Neuronal stem cell (in vitro differentiated cells): ENCODE data around the gene SLC22A3.
"Not testable (repeated sequence)": the region's sequence is repeated elsewhere in the genome, so short reads cannot be mapped to it uniquely, and the experiment has no call there.

Source experiments
- DNase-seq: peaks from one replicate; pipeline ENCODE4 v3.0.0-alpha.2; 2013; ENCODE audit warnings: low spot score
- H2AFZ ChIP-seq: one replicate; pipeline ENCODE4 v1.6.1; 2013; ENCODE audit warnings: mild to moderate bottlenecking, low read length, inconsistent platforms
- H2AK5ac ChIP-seq: 2 replicates; pipeline ENCODE4 v1.6.1; 2013; ENCODE audit warnings: low read depth, mild to moderate bottlenecking, inconsistent platforms, low read length, moderate library complexity, mixed read lengths
- H2BK120ac ChIP-seq: 2 replicates; pipeline ENCODE4 v1.6.1; 2013; ENCODE audit warnings: low read depth, mild to moderate bottlenecking, inconsistent platforms, low read length, moderate library complexity, mixed read lengths
- H2BK12ac ChIP-seq: one replicate; pipeline ENCODE4 v1.6.1; 2013; ENCODE audit warnings: low read length, inconsistent platforms
- H2BK15ac ChIP-seq: 2 replicates; pipeline ENCODE4 v1.6.1; 2013; ENCODE audit warnings: mild to moderate bottlenecking, low read length, inconsistent platforms, mixed read lengths
- H2BK5ac ChIP-seq: one replicate; pipeline ENCODE4 v1.6.1; 2013; ENCODE audit warnings: inconsistent platforms, mild to moderate bottlenecking, low read length, moderate library complexity
- H3K14ac ChIP-seq: one replicate; pipeline ENCODE4 v1.6.1; 2013; ENCODE audit warnings: low read length, inconsistent platforms
- H3K18ac ChIP-seq: 2 replicates; pipeline ENCODE4 v1.6.1; 2013; ENCODE audit warnings: low read length, inconsistent platforms
- H3K23ac ChIP-seq: 2 replicates; pipeline ENCODE4 v1.6.1; 2013; ENCODE audit warnings: low read depth, mild to moderate bottlenecking, mixed read lengths, low read length, inconsistent platforms; ENCODE audit not compliant: poor library complexity
- H3K27ac ChIP-seq: replicated peaks from 3 replicates; pipeline ENCODE4 v1.5.1; 2013; ENCODE audit warnings: low read length, inconsistent platforms
- H3K27me3 ChIP-seq, 3 experiments: 2 replicates each; pipeline ENCODE4 v1.6.1; 2013; ENCODE audit warnings: low read length in 3 of 3, mild to moderate bottlenecking in 2 of 3, inconsistent platforms in 1 of 3, low read depth in 1 of 3, mixed read lengths in 1 of 3, moderate library complexity in 1 of 3; ENCODE audit not compliant: control insufficient read depth in 3 of 3, insufficient read depth in 3 of 3
- H3K36me3 ChIP-seq, 2 donors: replicated peaks in 1 of 2; 2 replicates each; pipeline ENCODE4 v1.6.1; 2013; ENCODE audit warnings: low read length in 2 of 2; ENCODE audit not compliant: control insufficient read depth in 2 of 2, insufficient read depth in 2 of 2
- H3K4ac ChIP-seq: 2 replicates; pipeline ENCODE4 v1.6.1; 2013; ENCODE audit warnings: inconsistent platforms, mild to moderate bottlenecking, low read length, moderate library complexity
- H3K4me1 ChIP-seq, 2 donors: 1 replicate in 1 of 2; 2 replicates in 1 of 2; pipeline ENCODE4 v1.6.1; 2013; ENCODE audit warnings: low read length in 2 of 2, low read depth in 1 of 2; ENCODE audit not compliant: control insufficient read depth in 2 of 2, insufficient read depth in 1 of 2
- H3K4me2 ChIP-seq: one replicate; pipeline ENCODE4 v1.6.1; 2013; ENCODE audit warnings: mild to moderate bottlenecking, low read length, inconsistent platforms; ENCODE audit not compliant: insufficient read depth, poor library complexity, severe bottlenecking
- H3K4me3 ChIP-seq, 2 donors: 2 replicates each; pipeline ENCODE4 v1.5.1; 2013; ENCODE audit warnings: low read length in 2 of 2, mild to moderate bottlenecking in 2 of 2, inconsistent platforms in 1 of 2, moderate library complexity in 1 of 2
- H3K79me1 ChIP-seq: one replicate; pipeline ENCODE4 v1.6.1; 2013; ENCODE audit warnings: low read depth, mild to moderate bottlenecking, inconsistent platforms, low read length, moderate library complexity
- H3K9ac ChIP-seq: one replicate; pipeline ENCODE4 v1.6.1; 2013; ENCODE audit warnings: mild to moderate bottlenecking, low read depth, low read length, inconsistent platforms; ENCODE audit not compliant: poor library complexity
- H3K9me3 ChIP-seq, 2 donors: replicated peaks in 1 of 2; 2 replicates each; pipeline versions ENCODE3 to v1.6.1; 2013; ENCODE audit warnings: low read length in 2 of 2, mild to moderate bottlenecking in 2 of 2, inconsistent platforms in 1 of 2, low read depth in 1 of 2, mixed read lengths in 1 of 2, moderate library complexity in 1 of 2; ENCODE audit not compliant: control insufficient read depth in 2 of 2, insufficient read depth in 1 of 2
- H4K8ac ChIP-seq: one replicate; pipeline ENCODE4 v1.6.1; 2013; ENCODE audit warnings: low read depth, mild to moderate bottlenecking, inconsistent platforms, low read length, moderate library complexity
- H4K91ac ChIP-seq: one replicate; pipeline ENCODE4 v1.6.1; 2013; ENCODE audit warnings: low read length, low read depth, mild to moderate bottlenecking, inconsistent platforms; ENCODE audit not compliant: poor library complexity
- WGBS, 2 donors: extraction: QIAGEN DNeasy Blood & Tissue Kit; methylation state at CpG; one replicate each; pipeline ENCODE4 v1.1.7; 2013; ENCODE audit warnings: missing lambda C conversion rate in 2 of 2, mixed read lengths in 1 of 2; ENCODE audit not compliant: insufficient read length in 2 of 2, insufficient replicate concordance in 1 of 2; ENCODE audit errors: extremely low coverage in 2 of 2; 5-methylcytosine and 5-hydroxymethylcytosine counted together

Gene SLC22A3

DNA sequence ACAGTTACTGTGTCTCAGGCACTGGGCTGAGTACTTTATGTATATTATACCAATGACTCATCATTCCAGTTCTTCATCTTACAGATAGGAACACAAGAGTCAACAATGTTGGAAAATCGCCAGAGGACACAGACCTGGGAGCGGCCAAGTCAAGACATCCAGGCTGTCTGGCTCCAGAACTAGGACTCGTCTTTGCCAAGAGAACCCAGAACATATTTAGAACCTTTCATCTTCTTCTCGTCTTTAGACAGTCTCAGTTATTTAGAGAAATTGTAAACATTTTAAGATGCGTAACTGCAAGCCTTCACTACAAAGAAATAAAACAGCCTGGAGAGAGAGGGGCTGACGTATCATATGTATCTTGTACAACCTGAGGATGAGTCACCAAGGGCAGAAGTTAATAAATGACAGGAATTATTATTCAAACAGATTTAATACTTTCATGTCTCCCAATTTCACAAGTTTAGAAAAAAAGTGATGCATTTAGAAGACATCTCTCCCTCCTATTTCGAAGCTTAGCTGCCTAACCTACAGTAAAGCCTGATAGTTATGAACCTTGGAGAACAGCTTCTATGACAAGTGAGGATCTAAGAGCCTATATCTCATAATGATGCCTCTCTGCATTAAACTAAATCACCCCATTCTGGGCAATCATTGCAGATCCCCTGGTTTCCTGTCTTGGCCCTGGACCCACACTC lies 43.4 kb downstream of the SLC22A3 start:
- no peak overlapping the region for H2AFZ ChIP-seq
- peaks cover 0 to 3% (median 0%) of the 10 kb centered on the region in 3 experiments for H3K27me3 ChIP-seq
- H3K4me3 ChIP-seq, result no peak overlapping the region
- no peaks in the 10 kb centered on the region for H3K36me3 ChIP-seq
- no peak overlapping the region for H2BK120ac ChIP-seq
- no peak overlapping the region for H3K27ac ChIP-seq
- no peak overlapping the region for H3K4ac ChIP-seq
- no CpG with 5 or more reads among the region's 7 CpGs for WGBS, 2 donors
- no peak overlapping the region for H3K9ac ChIP-seq
- DNase-seq, result no peak
- no peak overlapping the region for H3K18ac ChIP-seq
- no peak overlapping the region for H3K4me2 ChIP-seq
- no peak overlapping the region for H2AK5ac ChIP-seq
- no peak overlapping the region for H4K8ac ChIP-seq
- H3K79me1 ChIP-seq, result no peaks in the 10 kb centered on the region
- no peak overlapping the region for H3K14ac ChIP-seq
- no peak overlapping the region for H2BK15ac ChIP-seq
- no peaks in the 10 kb centered on the region for H3K9me3 ChIP-seq
- H2BK12ac ChIP-seq, result no peak overlapping the region
- H4K91ac ChIP-seq, result no peak overlapping the region
- H3K4me1 ChIP-seq, result peaks cover 0 to 1% of the 10 kb centered on the region in 2 donors
- no peak overlapping the region for H2BK5ac ChIP-seq
- H3K23ac ChIP-seq, result no peak overlapping the region

DNA sequence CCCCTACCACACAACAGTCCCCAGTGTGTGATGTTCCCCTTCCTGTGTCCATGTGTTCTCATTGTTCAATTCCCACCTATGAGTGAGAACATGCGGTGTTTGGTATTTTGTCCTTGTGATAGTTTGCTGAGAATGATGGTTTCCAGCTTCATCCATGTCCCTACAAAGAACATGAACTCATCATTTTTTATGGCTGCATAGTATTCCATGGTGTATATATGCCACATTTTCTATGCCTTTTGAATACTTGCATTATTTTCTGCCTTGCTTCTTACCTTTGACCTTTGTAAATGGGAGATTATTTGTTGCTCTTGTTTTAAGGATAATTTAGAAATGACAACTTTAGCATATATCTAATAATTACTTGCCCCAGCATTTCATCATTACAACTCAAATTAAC lies 45.3 kb downstream of the SLC22A3 start:
- not testable (repeated sequence) for H3K4me1 ChIP-seq, H4K8ac ChIP-seq, H3K4me3 ChIP-seq, H3K27me3 ChIP-seq, H3K79me1 ChIP-seq, H3K23ac ChIP-seq, DNase-seq, H3K9ac ChIP-seq, H4K91ac ChIP-seq, H3K4ac ChIP-seq, H2AFZ ChIP-seq, H2AK5ac ChIP-seq, H2BK5ac ChIP-seq, H2BK15ac ChIP-seq, H3K4me2 ChIP-seq, H3K9me3 ChIP-seq, H2BK120ac ChIP-seq, H3K27ac ChIP-seq, H3K36me3 ChIP-seq, H2BK12ac ChIP-seq, H3K14ac ChIP-seq, H3K18ac ChIP-seq
- no CpG with 5 or more reads among the region's 1 CpG for WGBS, 2 donors

DNA sequence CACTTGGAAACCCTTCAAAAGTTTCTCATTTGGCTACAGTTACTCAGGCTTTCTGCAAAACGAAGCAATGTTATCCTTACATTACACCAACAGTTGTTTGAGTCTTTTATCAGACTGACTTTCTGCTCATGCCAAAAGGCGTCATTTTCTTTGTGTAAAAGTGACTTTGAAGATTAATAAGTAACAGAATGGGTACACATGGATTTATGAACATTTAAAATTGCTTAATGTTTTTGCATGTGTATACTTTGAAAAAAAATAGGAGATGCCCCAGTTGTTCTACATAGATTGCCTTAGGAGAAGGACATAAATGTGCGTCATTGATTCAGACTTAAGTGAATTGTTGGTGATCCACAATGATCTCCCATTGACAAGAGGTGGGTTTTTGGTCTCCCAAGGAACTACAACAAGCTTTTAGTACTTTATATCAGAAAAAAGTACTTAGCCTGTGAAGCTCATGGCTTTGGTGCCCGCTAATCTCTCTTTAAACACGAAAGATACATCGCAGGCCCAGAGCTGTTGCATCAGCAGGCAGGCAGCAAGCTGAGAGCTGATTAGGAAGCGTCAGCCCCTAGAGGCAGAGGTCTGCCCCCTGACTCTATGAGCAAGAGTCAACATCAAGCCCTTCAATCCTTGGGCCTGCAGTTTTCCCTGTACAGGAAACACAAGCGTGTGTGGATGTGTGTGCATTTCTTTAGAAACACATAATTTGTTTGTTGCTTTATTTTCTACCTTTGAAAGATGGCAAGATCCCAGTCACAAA lies 45.9 kb downstream of the SLC22A3 start:
- H3K9ac ChIP-seq, result no peak overlapping the region
- H3K14ac ChIP-seq, result no peak overlapping the region
- no peak overlapping the region for H4K91ac ChIP-seq
- H2AK5ac ChIP-seq, result no peak overlapping the region
- H3K9me3 ChIP-seq, result no peaks in the 10 kb centered on the region
- H3K4me1 ChIP-seq, result peaks cover 0 to 1% of the 10 kb centered on the region in 2 donors
- no peak overlapping the region for H4K8ac ChIP-seq
- no peaks in the 10 kb centered on the region for H3K79me1 ChIP-seq
- no peak overlapping the region for H2BK12ac ChIP-seq
- H2BK120ac ChIP-seq, result no peak overlapping the region
- H3K4me2 ChIP-seq, result no peak overlapping the region
- H3K27me3 ChIP-seq, result no peaks in the 10 kb centered on the region
- H3K23ac ChIP-seq, result no peak overlapping the region
- H3K4me3 ChIP-seq, result no peak overlapping the region
- no peak overlapping the region for H2BK5ac ChIP-seq
- peak overlapping the region; percentile 42 for H2AFZ ChIP-seq
- no peak overlapping the region for H2BK15ac ChIP-seq
- DNase-seq, result no peak
- no peak overlapping the region for H3K18ac ChIP-seq
- no peaks in the 10 kb centered on the region for H3K36me3 ChIP-seq
- no peak overlapping the region for H3K27ac ChIP-seq
- H3K4ac ChIP-seq, result no peak overlapping the region
- no CpG with 5 or more reads among the region's 8 CpGs for WGBS, 2 donors

DNA sequence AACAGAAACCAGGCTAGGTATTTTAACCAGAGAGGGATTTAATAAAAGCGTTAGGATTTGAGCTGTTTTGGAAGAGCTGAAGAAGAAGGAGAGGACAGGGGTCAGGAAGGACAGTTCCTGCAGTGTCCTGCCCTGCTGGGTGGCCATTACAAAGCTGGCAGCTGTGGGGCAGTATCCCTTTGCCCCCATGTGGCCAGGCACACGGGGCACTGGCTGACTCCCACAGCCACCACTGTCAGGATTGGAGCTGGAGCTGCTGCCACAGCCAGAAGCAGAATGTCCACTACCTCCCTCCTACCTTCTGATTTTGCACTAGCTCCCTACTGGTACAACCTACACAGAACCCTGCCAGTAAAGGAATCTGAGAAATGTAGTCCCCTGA lies 46.5 kb downstream of the SLC22A3 start:
- H3K23ac ChIP-seq, result no peak overlapping the region
- H3K4me2 ChIP-seq, result no peak overlapping the region
- H4K91ac ChIP-seq, result no peak overlapping the region
- DNase-seq, result no peak
- H3K79me1 ChIP-seq, result no peaks in the 10 kb centered on the region
- no peaks in the 10 kb centered on the region for H3K36me3 ChIP-seq
- H2BK120ac ChIP-seq, result no peak overlapping the region
- H3K9ac ChIP-seq, result no peak overlapping the region
- peaks cover 0 to 1% of the 10 kb centered on the region in 2 donors for H3K4me1 ChIP-seq
- no peaks in the 10 kb centered on the region for H3K9me3 ChIP-seq
- no peak overlapping the region for H3K18ac ChIP-seq
- H2AFZ ChIP-seq, result no peak overlapping the region
- H2BK15ac ChIP-seq, result no peak overlapping the region
- H3K27me3 ChIP-seq, result no peaks in the 10 kb centered on the region
- H4K8ac ChIP-seq, result no peak overlapping the region
- no CpG with 5 or more reads among the region's 2 CpGs for WGBS, 2 donors
- no peak overlapping the region for H2BK5ac ChIP-seq
- H3K4me3 ChIP-seq, result no peak overlapping the region
- H3K4ac ChIP-seq, result no peak overlapping the region
- H2BK12ac ChIP-seq, result no peak overlapping the region
- no peak overlapping the region for H3K27ac ChIP-seq
- H3K14ac ChIP-seq, result no peak overlapping the region
- no peak overlapping the region for H2AK5ac ChIP-seq
